ENCODE results near the gene INTS2.
A peak's percentile ranks its signal among the peaks of the same experiment; 100 is the strongest.
"Not testable (repeated sequence)": the region's sequence is repeated elsewhere in the genome, so short reads cannot be mapped to it uniquely, and the experiment has no call there.

INTS2 gene

GRCh38 chr17:61927208-61928100, at the start of gene INTS2:
TSS of gene INTS2 (minus strand) at chr17:61927982. CDS start at chr17:61926644, 1,338 bp downstream.
- DNase-seq = peak; percentile 94

GRCh38 chr17:61974115-61974514, 46.3 kb upstream of the INTS2 start:
- no peak for DNase-seq

- DNase-seq = no peak
Observed at GRCh38 chr17:61972311-61972710, 44.5 kb upstream of the INTS2 start.

GRCh38 chr17:61970030-61970429, 42.2 kb upstream of the INTS2 start:
- no peak for DNase-seq

GRCh38 chr17:61968757-61969156, 41.0 kb upstream of the INTS2 start:
- DNase-seq = no peak

- no peak for DNase-seq
Observed at GRCh38 chr17:61967729-61968128, 39.9 kb upstream of the INTS2 start.

GRCh38 chr17:61966191-61966590, 38.4 kb upstream of the INTS2 start:
- no peak for DNase-seq

- no peak for DNase-seq
Observed at GRCh38 chr17:61955619-61956018, 27.8 kb upstream of the INTS2 start.

- DNase-seq = no peak
Observed at GRCh38 chr17:61947367-61948078, 19.7 kb upstream of the INTS2 start.

- no peak for DNase-seq
Observed at GRCh38 chr17:61946359-61946758, 18.6 kb upstream of the INTS2 start.

GRCh38 chr17:61943117-61943516, 15.3 kb upstream of the INTS2 start:
- DNase-seq = no peak

- no peak for DNase-seq
Observed at GRCh38 chr17:61942085-61942484, 14.3 kb upstream of the INTS2 start.

- no peak for DNase-seq
Observed at GRCh38 chr17:61928101-61928436, 287 bp upstream of the INTS2 start.

- DNase-seq = no peak
Observed at GRCh38 chr17:61926826-61927207, 965 bp downstream of the INTS2 start.

GRCh38 chr17:61915162-61915561, 12.6 kb downstream of the INTS2 start:
- not testable (repeated sequence) for DNase-seq

- no peak for DNase-seq
Observed at GRCh38 chr17:61908292-61909037, 19.3 kb downstream of the INTS2 start.

- no peak for DNase-seq
Observed at GRCh38 chr17:61907361-61907760, 20.4 kb downstream of the INTS2 start.

- DNase-seq = no peak
Observed at GRCh38 chr17:61904094-61904710, 23.6 kb downstream of the INTS2 start.

- no peak for DNase-seq
Observed at GRCh38 chr17:61903251-61903650, 24.5 kb downstream of the INTS2 start.

- DNase-seq = no peak
Observed at GRCh38 chr17:61897548-61898180, 30.1 kb downstream of the INTS2 start.

GRCh38 chr17:61895391-61895790, 32.4 kb downstream of the INTS2 start:
- DNase-seq = no peak

- not testable (repeated sequence) for DNase-seq
Observed at GRCh38 chr17:61894310-61894709, 33.5 kb downstream of the INTS2 start.

GRCh38 chr17:61887733-61888132, 40.0 kb downstream of the INTS2 start:
- not testable (repeated sequence) for DNase-seq

All from NCI-H1436 (cell line).